Measurements from ENCODE around the gene TCF4.
"Not testable (repeated sequence)": the region's sequence is repeated elsewhere in the genome, so short reads cannot be mapped to it uniquely, and the experiment has no call there.

TCF4 gene

DNA sequence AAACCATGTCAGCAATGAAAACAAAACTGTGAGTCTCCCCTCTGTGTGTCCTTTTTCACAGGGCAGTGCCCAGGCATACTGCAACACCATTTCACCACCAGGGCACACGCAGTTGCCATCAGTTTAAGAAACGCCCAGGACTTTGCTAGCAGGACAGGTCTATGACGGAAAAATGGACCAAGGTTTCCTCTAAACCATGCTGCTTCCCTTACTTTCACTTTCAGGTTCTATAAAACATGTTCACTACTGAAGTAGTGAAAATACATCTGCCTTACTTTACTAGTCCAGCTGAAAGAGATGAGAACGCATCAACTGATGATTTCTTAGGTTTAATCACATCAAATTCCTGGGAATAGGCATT is 110.5 kb downstream of the TCF4 start:
- no peak for DNase-seq (ENCODE audit: low read depth in 2 of 2)

DNA sequence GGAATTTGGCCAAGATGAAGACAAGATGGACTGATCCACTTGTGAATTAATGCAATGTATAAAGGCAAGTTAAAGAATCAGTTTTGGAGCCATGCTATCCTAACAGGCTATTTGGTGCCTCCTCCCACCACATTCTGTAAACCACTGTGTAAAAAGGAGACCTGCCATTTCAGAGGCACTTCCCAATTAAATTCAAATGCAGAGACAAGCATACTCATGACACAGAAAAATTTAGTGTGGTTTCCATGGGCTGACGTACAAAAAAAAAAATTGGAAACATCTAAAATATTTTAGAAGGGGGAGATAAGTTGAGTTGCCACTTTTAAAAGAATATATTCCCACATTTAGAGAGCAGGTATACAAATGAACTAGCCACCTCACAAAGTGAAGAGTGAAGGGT is 112.1 kb downstream of the TCF4 start:
- DNase-seq (ENCODE audit: low read depth in 2 of 2) = no peak

DNA sequence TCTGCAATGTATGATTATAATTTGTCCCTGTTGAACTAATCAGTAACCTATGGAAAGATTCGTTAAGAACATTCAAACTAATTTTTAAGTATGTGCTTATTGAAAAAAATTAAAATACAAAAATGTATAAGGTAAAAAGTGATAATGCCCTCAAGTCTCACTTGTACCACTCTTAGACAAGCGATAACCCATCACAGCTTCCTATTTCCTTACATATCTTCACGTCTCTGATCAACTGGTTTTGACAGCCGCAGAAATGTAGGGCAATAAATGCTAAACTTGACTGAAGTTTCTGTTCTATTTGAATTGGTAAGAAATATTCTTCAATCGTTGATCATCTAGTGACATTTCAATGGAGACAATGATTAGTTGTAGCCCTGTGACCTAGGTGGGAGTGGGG is 112.5 kb downstream of the TCF4 start:
- no peak for DNase-seq (ENCODE audit: low read depth in 2 of 2)

DNA sequence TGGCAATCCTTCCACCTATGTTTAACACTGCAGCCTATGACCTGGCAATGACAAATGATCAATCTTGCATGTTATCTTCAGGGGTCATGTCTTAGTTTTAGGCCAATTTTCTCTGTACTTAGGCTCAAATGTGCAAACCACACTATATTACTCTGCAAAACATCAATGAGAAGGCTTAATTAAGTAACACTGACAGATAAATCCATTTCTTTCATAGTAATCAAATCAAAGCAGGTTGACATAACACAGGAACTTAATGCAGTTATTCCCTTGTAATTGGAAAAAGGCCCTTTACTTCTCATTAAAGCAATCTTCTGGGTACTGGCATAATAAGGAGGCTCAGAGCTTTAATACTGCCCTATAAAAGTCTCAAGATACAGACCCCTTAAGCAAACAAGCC is 114.4 kb downstream of the TCF4 start:
- no peak for DNase-seq (ENCODE audit: low read depth in 2 of 2)

DNA sequence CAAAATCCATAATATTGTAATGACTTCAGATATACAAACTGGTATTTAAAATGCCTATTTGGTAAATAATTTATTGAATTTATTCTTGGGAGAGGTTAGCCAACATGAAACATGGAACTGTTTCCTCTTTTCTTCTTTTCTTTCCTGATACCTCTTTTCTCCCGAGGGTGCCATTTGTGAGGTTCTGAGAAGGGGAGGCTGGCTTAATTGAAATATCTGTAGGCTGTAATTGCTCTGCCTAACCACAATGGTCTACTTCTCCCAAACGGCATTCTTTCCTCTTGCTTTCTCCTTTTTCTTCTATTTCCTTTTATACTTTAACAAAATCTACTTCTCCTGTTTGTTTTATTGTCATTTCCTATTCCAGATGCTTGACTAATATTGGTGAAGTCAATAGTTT is 114.9 kb downstream of the TCF4 start:
- no peak for DNase-seq (ENCODE audit: low read depth in 2 of 2)

DNA sequence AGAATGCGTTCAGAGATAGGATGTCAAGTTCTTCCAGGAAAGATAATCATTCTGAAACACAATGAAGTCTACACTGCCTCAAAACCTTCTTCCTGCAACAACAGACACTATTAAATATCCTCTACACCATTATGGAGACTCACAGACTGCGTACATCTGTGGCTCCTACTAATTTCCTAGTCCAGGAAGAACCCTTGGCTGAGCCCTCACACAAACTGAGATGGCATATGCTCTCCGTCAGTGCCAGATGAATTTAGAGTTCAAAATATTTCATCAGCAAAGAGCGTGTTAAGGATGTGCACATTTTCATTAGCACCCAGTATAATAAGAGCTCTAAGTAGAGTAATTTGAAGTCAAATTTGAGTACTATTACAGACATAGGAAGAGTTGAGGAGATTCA is 117.2 kb downstream of the TCF4 start:
- no peak for DNase-seq (ENCODE audit: low read depth in 2 of 2)

DNA sequence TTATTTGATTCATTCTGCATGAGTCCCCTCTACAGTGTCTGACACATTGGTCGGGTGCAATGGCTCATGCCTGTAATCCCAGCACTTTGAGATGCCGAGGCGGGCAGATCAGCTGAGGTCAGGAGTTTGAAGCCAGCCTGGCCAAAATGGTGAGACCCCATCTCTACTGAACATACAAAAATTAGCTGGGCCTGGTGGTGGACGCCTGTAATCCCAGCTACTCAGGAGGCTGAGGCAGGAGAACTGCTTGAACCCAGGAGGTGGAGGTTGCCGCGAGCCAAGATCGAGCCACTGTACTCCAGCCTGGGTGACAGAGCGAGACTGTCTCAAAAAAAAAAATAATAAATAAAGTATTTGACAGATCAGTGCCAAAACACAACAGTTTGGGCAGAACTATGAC is 118.9 kb downstream of the TCF4 start:
- not testable (repeated sequence) for DNase-seq (ENCODE audit: low read depth in 2 of 2)

DNA sequence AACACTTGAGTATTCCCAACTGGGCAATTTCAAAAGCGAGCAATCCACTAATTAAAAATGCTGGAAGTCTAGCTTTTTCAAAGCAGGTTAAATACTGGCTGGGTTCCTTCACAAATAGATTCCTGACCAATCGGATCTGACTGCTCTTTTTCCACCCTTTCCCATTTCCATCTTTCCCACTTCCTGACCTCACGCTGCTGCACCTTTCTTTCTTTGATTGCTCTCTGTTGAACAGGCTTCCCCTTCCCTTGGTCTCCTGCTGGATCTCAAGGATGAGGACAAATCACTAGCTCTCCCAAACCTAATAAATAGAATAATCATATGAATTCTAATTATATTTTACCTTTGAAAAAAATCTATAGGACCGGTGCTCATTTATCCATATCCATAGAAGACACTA is 121.2 kb downstream of the TCF4 start:
- DNase-seq (ENCODE audit: low read depth in 2 of 2) = no peak

DNA sequence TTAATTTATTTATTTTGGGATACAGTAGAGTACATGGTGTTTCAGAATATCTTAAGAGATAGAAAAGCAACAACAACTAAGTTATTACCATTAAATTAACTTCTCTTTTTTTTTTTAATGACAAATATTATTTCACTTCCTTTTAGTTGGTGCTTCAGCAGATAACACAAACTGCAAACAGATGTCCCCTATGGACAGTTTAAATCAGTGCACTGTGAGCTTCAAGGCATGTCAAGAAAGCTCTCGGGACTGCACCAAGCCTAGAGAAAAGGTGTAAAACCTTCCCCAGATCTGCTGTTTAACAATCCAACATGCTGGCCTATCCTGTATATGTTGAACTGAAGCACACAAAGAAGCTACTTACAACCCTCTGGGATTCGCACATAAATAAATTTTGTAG is 122.7 kb downstream of the TCF4 start:
- DNase-seq (ENCODE audit: low read depth in 2 of 2) = no peak

DNA sequence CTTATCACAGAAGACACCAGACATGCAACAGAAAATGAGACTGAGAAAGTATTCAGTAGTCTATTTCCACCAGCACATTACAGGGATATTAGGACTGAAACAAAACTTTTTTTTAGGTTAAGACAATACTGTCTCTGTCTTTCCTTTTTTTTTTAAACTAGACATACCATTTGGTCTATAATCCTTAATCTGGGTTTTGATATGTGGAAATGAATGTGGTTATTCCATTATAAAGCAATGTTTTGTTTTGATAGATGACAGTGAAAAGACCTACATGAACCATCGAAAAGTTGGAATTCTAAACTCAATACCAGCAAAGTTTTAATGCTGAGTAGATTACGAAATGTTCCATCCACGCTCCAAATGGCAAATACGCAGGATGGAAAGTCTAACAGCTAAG is 123.4 kb downstream of the TCF4 start:
- DNase-seq (ENCODE audit: low read depth in 2 of 2) = no peak

DNA sequence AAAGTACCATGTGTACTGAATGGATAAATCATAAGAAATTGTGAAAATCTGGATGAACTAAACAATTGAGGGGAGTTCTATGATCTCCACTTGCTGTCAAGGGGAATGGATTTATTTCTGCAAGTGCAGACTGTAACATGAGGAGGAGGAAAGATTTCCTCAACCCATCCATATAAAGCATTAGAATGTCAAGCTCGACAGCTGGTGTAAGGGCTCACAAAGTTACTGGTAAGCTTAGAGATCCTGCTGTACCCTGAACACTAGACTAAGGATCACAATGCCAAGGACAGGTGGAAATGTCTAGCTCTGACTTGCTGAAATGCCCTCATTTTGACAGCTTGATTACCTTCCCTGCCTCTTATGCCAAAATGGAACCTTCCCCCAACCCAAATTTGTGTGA is 125.3 kb downstream of the TCF4 start:
- DNase-seq (ENCODE audit: low read depth in 2 of 2) = no peak

DNA sequence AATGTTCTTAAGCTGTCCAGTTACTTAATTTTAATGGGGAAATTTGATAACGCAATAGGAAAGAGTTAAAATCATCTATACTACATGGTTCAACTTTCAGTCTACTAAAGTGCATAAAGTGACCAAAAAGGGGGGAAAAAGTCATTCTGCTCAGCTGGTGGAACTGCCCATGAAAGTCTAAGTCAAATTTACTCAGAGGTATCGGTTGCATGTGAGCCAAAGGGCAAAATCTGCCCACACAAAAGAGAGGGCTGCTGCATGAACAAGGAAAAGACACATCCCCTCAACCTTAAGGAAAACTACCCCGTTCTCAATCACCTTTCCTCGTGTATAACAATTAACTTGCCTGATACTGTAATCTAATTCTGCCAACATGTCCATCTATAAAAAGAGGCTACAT is 126.1 kb downstream of the TCF4 start:
- no peak for DNase-seq (ENCODE audit: low read depth in 2 of 2)

DNA sequence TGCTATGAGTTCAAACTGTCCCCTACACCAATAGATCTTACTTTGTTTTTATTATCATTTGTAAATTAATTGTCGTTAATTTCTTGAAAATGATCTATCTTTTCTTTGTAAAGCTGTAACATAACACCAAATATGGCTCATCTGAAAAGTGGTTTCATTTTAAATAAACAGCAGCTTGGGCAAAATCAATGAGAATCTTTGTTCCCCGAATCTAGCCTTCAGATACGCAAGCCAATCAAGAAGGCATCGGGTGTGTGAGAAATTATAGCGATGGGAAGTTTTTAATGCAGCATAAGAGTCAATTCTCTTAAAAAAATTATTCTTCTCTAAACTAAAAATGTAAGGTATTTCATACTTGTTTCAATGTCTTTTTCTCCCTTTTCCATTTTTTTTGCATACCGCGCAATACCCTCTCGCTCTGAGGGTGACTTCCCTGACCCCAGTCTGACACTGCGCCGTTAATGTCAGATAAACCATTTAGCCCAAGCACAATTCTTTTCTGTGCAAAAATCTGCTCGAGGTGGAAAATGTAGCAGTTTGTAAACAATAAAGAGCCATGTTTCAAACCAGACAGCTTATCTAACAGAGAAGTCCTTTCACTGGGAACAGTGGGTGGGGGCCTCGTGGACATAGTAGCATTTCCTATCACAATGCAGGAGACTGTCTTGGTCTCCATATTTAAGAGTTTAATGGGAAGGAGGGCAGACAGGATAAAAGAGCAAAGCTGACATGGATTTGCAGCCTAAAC is 129.4 kb downstream of the TCF4 start:
- no peak for DNase-seq (ENCODE audit: low read depth in 2 of 2)

DNA sequence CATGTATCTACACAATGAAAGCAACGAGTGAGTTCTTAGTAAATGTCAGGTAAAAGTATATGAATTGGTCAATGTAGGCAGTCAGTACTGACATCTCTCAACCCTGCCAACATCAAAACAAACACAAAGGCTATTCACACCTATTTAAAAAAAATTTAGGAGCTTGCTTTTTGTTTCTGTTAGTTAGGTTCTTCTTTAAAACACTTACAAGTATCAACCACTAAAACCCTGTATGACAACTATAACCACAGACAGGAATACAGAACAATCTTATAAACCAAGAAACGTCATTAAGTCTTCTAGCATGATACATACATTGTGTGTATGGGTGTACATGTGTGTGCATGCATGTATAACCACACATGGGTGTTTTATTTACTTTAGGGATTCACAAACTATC is 131.0 kb downstream of the TCF4 start:
- no peak for DNase-seq (ENCODE audit: low read depth in 2 of 2)

DNA sequence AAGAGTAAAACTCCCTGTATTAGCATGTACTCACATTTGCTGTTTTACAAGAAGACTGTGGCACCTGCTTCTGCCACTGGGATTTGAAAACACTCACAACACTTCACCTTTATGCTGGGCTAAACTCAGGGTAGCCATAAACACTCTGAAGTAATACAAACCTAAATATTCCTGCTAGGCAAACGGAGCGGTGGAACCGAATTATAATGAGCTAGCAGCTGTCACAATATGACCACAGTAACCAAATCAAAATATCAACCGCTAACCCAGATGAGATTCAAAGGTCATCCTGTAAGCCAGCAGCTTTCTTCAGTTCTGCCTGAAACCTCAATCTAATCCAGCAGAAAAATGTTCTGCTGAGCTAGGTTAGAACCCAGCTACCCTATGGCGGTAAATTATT is 132.1 kb downstream of the TCF4 start:
- DNase-seq (ENCODE audit: low read depth in 2 of 2) = no peak

DNA sequence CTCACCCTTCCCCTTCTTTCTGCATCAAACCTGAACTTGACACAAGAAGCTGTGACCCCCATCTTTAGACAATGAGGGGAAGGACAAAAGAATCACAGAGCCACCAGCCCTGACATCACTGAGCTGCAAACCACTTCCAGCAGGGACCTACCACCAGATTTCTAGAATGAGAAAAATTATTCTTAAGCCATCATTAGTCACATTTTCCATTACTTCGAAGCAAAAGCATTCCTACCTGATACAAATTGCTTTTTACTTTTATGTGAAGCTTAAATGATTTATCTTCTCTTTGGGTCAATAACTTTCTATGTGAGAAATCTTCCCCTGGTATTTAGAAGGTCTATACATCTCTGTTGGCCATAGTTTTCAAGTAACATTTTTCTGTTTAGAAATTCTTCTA is 134.8 kb downstream of the TCF4 start:
- DNase-seq (ENCODE audit: low read depth in 2 of 2) = no peak

DNA sequence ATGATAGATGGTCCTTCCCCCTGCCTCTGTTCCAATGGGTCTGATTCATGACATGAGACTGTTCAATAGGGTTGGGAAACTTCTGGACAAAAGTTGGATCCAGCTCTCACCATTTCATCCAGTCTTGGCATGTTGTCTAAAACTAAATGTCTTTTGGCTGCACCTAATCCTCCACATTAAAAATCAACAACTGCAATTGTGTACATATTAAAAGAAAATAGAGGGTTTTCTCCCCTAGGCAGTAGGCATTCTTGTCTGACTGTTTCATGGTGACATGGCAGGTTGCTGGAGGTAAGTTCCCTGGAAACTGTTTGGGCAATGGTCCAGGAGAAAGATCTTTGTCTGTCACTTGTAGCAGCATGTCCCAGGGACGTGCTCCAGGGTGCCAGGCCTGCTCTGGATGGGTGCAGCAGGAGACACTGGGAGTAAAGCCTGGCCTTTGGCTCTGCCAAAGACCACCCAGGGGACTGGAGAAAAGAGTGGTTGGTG is 135.8 kb downstream of the TCF4 start:
- DNase-seq (ENCODE audit: low read depth in 2 of 2) = no peak

DNA sequence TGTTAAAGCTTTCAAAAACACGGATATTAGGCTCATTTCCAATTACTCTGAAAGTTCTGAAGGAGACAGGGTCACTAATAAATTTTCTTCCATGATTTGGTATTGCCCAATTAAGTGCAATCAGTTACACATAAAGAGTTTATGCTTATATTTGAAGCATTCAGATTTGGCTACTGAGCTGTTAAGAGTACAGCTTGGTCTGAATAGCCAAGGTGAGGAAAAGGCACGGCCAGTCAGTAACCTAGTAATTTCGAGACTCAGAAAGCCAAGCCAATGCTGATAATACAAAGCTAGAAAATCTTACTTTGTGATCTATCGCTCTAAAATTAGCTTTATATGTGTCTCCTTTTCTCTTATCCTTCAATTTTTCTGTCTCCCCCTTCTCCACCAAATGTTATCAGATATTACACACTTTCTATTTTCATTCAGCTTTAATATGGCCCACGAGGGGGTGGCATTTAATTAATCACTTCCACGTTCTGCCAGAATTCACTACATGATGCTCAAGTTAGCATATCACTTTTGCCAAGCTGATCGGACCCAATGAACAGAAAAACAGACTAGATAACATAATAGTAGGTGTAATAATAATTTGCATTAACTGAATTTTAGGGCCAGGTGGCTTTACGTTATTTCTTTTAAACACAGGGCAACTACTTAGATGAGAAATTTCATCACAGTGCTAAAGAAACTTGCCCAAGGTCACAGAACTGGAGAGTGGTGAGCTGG is 138.4 kb downstream of the TCF4 start:
- no peak for DNase-seq (ENCODE audit: low read depth in 2 of 2)

DNA sequence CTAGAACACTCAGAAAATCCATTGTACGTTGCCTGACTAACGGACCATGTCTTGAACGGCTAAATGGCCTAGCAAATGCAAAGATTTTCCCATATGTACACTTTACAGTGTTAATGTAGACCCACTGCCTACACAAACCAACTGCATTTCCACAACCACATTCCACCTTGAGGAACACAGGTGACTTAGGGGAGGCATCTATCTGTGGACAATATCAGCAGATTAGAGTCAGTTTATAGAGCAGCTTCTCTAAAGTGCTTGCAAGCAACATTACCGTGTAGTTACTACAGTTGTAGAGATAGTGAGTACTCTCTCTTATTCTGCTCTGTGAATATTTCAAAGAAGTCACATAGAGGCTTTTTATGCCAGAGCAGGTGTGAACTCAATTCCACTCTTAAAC is 139.6 kb downstream of the TCF4 start:
- no peak for DNase-seq (ENCODE audit: low read depth in 2 of 2)

DNA sequence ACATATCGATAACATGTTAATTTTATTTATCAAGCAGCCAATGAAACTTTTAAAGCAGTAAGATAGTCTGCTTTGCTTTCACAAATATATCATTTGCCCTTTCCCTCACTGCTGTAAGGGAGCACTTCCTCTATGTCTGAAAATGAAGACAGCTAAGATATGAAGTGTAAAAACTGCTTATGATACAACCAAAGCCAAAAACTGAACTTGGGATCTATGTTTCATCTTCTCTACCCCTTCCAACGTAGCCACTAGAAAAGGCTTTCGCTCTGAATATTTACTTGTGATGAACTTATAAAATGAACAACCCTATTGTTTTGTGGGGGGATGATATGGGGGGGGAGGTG is 140.3 kb downstream of the TCF4 start:
- no peak for DNase-seq (ENCODE audit: low read depth in 2 of 2)

DNA sequence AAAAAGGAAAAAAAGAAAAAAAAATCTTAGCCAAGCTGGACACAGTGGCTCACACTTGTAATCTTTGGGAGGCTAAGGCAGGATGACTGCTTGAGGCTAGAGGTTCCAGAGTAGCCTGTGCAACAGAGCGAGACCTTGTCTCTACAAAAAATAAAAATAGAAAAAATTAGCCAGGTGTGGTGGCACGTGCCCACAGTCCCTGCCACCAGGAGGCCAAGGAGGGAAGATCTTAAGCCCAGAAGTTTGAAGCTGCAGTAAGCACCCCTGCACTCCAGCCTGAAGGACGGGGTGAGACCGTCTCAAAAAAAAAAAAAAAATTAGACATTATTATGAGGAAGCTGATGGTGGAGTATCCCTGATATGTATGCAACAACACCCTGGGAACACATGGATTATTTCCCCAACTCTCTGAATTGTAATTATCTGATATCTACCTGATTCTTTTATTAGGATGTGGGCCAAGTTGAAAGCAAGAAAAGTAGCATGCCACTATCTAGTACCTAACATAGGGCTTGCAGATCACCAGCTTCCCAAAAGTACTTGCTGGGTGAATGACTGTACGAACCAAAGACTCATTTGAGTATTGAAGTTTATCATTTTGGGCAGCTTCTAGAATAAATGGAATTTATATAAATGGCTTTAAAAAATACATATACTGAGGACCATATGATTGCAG is 140.9 kb downstream of the TCF4 start:
- DNase-seq (ENCODE audit: low read depth in 2 of 2) = no peak

DNA sequence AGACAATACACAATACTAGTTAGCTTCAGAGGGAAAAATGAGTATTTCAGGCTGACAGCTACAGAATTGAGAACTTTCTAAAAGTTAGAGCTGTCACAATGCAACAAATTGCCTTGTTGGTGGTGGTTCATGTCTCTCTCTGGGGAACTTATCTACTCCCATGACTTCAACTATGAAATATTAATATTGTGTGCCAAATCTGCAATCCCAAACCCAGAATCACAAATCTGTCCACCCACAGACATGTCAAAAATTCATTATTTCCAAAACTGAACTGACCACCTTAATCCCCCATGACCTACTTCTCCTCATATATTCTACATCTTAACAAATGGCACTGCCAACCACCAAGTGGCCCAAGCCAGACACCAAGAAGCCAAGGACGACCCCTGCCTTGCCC is 143.5 kb downstream of the TCF4 start:
- DNase-seq (ENCODE audit: low read depth in 2 of 2) = no peak

DNA sequence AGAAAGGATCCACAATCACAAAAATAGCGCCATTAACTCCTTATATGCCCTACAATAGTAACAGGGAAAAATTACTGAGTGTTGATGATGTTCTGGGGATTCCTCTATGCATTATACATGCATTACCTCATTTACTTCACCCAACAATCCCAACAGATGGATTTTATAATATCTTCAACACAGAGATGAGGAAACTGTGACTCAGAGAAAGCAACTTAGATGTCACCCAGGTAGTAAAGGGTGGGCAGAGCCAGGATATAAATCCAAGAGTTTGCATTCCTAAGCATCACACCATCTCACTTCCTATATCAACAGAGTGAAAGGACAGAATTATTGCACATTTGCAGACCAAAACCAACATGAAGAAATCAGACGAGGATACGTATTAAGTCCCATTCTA is 144.2 kb downstream of the TCF4 start:
- no peak for DNase-seq (ENCODE audit: low read depth in 2 of 2)

Measured in stimulated activated CD8-positive, alpha-beta memory T cell treated with anti-CD3 and anti-CD28 coated beads, Interleukin-15, amount 100 ng/mL, for 48 hours (primary cell).